Stimulated activated CD4-positive, alpha-beta T cell treated with anti-CD3 and anti-CD28 coated beads, Interleukin-4, amount 100 ng/mL, for 4 hours (primary cell): ENCODE results near the gene MRPL42.
"Not testable (repeated sequence)": the region's sequence is repeated elsewhere in the genome, so short reads cannot be mapped to it uniquely, and the experiment has no call there.

Experiments
- DNase-seq, 2 experiments: peaks; one replicate each; pipeline ENCODE4 v3.0.0-alpha.2; 2020

The MRPL42 gene

DNA sequence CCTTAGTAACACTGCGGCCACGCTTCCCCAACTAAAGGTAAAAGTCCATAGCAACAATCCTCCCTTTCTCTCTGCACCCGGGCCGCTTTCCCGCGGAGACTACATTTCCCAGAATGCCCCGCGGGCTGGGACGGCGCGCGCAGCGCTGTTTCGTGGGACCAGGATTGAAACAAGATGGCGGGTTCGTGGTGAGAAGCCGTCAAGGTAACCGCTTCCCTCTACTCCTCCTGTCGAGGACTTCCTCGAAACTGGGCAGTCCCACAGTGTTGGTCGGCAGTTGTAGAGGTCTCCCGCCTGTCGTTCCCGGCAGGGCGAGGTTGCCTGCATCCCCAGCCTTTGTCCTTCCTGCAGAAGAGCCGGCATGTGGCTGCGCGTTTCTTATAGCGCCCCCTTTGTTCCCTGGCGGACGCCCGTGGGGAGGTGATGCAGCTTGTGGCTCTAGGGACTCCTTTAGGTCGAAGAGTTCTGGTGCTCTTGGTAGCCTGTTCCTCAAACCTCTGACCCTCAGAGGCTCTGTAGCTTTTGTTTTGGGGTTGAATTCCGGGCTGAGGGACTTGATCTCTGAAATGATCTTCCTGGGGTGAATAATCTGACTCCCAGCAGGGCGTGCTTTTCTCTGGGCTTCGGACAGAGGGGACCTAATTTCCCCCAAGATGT is at the start of gene MRPL42:
Gene MRPL42 (plus strand): TSS at position 164 of the 657 bp plus-strand sequence. CDS start 1,772 bp downstream, outside the sequence.
- DNase-seq = peak; percentile 88 to 91

DNA sequence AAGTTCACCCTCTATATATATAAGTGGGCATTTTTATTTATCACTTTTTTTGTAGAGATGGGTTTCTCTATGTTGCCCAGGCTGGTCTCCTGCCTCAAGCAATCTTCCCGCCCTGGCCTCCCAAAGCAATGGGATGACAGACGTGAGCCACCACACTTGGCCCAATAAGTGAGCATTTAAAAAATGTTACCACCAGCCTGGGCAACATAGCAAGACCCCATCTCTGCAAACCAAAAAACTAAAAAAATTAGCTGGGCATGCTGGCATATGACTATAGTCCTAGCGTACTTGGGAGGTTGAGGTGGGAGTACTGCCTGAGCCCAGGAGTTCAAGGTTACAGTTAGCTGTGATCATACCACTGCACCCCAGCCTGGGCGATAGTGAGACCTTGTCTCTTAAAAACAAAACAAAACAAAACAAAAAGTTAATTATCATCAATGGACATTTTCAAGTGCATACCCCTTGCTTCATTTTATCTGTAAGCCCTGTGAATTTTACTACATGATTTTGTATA is 49.3 kb upstream of the MRPL42 start:
- DNase-seq = no peak

DNA sequence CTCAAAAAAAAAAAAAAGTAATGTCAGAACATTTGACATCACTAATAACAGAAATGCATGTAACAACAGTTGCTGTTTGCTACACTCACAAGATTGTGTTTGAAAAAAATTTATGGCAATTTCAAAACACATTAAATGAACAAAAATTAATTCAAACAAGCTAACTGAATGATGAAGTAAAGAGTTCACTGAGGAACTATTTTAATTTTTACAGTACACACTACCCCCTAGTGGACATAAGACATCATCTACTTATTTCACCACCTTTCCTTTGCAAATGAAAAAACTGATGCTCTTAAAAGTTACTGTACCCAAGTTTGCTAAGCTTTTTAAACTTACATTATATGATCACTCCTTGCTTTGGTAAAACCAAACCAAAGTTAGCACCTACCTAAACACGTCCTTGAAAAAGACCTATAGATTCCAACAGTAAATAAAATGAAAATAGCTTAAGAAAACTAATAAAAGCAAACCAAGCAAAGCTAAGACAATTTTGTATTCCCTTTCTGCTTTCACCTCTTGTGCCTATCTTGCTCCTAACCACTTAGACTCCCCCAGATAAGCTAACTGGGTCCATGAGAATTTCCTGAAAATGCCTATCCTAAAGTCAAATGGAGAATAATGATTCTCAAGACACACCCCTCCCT is 47.8 kb upstream of the MRPL42 start:
- DNase-seq = no peak

DNA sequence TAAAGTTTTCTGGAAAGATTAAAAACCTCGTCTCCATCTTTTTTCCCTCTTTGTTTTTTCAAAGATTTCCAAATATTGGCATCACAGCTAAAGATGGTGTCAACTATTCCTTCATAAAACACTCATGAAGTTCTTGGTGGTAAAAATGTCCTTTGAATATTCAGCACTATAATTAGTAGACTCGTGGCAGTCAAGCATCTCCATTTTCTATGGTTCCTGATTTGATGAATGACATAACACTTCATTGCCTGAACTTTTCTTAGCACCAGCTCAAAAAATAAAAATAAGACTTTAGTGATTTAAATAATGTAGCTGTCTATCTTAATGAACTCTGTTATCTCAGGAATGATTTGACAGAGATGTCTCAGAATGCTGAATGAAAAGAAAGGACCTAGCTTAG is 45.3 kb upstream of the MRPL42 start:
- no peak for DNase-seq

DNA sequence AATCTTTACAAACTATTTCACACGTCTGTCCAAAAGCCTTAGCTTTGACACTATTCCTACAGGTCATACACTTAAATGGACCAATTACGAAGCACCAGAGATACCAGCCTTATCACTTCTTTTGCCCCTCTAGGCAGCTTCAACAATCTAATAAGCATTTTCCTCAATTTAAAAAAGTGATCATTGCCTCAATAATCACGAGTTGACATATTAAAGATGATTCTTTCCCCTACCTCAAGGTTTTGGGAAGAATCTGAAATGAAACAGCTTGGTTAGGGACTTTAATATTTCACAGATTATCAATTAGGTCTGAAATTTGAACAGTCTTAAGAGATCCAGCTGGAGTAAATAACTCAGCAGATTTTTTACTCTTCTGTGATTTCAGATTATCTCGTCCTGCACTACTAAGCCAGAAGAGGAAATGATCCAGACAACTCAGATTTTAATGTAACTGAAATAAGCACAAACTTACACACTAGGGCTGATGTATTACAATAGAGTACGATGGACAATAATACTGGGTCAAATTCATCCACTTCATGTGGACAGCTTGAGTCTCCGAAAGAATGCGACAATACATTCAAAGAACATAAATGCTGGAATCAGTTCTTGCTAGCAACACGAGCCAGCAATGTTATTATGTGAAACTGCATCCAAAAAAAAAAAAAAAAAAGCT is 41.4 kb upstream of the MRPL42 start:
- no peak for DNase-seq

DNA sequence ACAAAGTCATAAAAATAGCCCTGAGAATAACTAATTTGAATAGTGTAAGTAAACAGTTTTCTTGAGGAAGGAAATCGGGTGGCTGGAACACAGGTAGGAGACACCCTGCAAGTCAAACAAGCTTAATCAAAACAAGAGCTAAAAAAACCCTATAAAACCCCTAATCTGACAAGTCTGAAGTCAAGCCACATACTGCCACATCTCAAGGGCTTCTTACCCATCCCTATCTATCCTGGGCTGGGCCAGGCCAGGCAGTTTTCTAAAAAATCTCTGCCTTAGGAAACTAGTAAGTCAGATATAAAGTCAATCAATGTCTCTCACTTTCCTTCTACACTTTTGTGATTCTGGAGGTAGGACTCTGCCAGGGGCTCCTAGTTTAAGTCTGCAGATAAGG is 40.9 kb upstream of the MRPL42 start:
- DNase-seq = no peak

DNA sequence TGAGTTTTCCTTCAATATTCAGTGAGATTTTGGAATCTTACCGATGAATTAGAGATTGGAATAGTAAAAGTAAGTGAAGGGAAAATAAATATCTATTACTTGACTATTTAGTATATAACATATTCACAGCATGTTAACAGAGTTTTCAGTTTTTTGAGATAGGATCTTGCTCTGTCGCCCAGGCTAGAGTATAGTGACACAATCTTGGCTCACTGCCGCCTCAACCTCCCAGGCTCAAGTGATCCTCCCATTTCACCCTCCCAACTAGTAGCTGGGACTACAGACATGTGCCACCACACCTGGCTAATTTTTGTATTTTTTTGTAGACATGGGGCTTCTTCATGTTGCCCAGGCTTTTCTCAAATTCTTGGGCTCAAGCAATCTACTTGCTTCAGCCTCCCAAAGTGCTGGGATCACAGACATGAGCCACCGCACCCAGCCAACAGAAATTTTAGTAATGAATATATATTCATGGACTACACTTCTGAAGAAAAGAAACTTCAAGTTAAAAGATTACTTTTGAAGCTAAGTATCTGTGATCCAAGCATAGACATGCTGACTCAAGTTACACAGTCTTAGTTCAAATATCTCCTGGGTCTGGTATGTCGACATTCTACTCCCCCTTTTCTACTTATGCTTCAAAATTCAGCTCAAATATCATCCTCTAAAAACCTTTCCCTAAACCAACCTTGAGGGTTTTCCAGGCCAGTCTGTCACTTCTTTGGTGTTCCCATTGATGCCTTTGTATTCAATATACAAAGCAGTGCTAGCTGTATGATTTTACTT is 39.3 kb upstream of the MRPL42 start:
- DNase-seq = no peak

DNA sequence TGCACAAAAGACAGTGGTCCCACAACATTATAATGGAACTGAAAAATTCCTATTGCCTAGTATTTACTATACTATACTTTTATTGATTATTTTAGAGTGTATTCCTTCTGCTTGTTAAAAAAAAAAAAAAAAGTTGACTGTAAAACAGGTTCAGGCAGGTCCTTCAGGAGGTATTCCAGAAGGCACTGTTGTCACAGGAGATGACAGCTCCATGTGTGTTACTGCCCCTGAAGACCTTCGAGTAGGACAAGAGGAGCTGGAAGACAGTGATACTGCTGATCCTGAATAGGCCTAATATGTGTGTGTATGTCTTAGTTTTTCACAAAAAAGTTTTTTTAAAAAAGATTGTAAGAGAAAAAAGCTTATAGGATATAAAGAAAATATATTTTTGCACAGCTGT is 37.9 kb upstream of the MRPL42 start:
- no peak for DNase-seq

DNA sequence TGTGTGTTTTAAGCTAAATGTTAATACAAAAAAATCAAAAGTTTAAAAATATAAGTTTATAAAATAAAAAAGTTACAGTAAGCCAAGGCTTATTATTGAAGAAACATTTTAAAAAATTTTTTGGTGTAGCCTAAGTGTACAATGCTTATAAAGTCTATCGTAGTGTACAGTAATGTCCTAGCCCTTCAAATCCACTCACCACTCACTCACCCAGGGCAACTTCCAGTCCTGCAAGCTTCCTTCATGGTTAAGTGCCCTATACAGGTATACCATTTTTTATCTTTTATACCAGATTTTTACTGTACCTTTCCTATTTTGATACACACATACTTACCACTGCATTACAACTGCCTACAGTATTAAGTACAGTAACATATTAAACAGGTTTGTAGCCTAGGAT is 37.5 kb upstream of the MRPL42 start:
- no peak for DNase-seq

DNA sequence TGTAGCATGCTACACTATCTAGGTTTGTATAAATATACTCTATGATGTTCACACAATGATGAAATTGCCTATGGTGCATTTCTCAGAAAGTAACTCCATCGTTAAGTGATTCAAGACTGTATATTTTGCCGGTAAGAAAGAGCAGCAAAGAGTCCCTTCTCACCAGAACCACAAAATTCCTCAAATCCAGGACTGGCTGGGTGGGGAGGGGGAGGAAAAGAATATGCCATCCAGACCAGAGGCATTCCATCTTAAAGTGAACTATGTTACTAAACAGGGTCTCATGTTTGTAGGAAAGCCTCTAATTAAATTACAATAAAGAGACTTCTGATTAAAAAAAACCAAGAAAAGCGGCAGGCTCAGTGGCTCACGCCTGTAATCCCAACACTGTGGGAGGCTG is 37.0 kb upstream of the MRPL42 start:
- DNase-seq = no peak

DNA sequence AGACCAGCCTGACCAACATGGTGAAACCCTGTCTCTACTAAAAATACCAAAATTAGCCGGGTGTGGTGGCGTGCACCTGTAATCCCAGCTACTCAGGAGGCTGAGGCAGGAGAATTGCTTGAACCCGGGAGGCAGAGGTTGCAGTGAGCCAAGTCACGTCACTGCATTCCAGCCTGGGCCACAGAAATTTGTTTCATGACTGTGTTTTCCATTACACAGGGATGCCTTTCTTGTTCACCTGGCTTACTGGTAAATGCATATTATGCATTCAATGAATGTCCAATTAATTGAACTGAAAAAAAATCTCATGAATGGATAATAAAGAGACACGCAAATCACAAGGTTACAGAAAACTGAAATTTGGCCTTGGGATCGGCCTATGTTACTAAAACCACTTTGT is 35.3 kb upstream of the MRPL42 start:
- not testable (repeated sequence) for DNase-seq

DNA sequence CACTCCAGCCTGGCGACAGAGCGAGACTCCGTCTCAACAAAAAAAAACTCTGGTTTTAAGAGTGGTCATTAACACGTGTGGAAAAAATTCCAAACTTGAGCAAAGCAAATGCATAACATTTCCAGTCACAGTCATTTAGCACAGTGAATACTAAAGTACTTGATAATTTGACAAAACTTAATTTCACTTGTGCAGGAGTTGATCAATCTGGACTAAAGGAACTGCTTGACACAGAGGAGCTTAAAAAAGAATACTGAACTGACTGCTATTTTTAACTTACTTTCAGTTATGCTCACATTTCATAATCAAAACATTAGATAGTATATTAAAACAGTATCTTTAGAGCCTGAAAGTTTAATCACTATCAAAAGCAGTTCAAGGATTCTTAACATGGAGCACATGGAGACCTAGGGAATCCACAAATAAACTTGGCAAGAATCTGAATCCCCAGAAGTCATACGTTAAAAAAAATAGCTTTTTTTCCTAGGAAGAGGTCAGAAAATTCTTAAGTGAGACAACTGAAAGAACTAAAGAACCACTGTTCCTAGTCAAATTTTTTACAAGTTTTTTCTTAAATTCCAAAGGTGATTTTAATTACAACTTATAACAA is 33.0 kb upstream of the MRPL42 start:
- DNase-seq = no peak

DNA sequence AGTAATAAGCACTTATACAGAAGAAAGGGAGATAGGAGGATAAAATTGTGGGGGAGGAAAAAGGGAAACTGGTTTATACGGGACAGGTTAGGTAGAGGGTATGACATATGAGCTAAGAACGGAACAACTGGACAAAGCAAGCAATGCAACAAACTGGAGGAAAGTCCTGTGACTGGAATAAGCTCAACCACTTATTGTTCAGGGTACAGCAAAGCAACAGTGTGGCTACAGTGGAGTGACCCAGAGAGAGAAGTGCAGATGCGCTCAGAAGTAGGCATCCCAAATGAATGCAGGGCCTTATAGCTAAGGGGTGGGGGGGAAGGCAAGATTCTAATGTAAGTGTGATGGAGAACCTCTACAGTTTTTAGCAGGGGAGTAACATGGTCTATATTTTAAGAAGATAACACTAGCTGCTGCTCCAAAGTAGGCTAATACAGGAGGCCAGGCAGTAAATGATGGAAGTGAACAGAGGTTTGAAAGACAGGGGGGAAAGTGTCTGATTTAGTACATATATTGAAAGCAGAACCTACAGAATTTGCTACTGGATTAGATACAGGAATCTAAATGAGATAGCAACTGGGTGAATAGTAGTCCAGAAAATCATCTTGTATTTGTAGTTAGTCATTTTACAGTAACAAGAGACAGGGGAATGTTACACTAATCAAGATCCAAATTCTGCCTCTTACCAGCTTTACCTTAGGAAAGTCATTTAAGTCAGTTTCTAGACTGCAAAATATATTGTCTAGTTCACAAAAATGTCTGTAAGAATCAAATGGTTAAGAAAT is 28.9 kb upstream of the MRPL42 start:
- DNase-seq = no peak

DNA sequence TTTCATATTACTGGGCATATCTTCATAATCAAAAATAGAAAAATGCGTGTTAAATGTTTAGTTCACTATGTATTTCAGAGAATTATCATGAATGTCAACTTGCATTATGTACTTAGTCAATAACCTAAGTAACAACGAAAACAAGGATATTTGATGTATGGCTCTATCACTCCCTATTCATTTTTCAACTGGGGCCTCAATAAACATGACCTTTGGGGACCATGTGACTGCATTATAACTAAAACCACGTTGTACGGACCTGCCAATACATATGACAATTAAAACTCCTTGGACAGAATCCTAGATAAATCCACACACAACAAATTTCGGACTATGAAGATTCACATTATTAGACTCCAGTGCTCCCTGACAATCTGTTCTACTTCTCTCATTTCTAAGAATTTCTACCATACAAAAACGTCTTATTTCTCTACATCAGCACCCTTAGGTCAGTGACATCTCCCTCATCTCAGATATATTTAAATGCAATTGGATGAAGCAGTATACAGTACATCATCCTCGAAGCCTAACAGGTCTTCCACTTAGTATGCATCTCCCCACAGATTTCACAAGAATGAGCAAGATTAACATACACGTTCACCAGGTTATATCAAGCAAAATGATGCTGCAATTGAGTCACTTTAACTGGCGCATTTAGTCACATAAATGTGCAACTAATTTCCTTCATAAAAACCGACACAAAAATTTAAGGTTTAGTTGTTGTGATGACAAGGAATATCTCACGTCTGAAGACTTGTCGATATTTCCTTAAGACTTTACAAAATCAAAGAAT is 27.1 kb upstream of the MRPL42 start:
- no peak for DNase-seq

DNA sequence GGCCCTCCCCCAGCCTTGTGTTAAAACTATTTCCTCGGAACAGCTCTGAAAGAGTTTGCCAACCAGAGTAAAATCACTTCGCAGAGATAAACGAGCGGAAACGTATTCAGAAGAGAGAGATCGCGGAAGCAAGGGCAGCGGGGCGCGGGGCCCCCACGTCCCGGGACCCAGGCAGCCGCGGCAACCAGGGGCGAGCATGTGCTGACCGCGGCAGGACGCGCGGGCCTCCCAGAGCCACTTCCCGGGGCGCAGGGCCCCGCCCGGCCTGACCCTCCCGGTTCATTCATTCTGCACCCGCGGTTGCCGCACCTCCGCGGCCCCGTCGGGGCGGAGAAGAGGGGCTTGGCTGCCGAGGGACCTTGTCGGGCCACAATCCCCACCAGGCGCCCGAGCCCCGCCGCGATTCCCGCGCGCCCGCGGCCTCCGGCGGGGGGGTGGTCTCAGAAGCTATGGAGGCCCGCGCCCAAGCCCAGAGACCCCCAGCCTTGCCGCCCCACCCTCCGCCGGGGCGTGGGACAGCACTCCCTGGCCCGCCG is 26.2 kb upstream of the MRPL42 start:
- peak; percentile 22 to 23 for DNase-seq

DNA sequence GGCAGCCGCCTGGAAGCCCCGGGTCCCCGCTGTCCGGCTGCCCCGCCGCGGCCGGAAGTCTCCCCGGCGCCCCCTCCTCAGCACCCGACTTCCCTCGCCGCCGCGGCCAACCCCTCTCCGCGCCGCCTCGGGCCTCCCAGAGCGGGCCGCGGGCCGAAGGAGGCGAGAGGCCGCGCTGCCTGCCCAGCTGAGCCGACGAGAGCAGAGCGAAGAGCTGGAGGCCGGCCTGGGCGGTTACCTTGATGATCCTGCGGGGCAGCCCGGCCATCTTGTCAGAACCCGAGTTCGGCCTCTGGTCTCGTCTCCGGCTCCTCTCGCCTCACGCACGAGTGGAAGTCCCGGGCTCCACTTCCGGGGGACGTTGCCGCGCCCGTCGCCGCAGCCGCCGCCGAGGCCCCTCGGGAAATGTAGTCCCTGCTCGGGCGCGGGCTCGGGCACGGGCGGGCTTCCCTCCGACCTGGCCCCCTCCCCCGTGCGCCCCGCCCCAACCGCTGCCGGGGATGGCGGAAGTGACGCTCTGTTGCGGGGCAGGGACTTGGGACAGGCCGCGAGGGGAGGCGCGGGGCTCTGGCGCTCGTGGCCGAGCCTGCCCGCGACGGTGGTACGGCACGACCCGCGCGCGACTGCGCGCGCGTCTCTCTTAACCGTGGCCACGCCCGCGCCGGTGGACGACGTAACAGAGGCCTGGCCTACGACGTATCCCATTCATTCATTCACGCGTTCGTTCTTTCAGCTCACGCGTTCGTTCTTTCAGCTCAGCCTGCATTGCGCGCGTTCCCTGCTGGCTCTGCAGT is 25.5 kb upstream of the MRPL42 start, which contains the start of gene UBE2N:
Gene UBE2N (minus strand): TSS at position 331 of the 794 bp plus-strand sequence. CDS start 63 bp downstream, at position 268.
- DNase-seq = peak; percentile 97

DNA sequence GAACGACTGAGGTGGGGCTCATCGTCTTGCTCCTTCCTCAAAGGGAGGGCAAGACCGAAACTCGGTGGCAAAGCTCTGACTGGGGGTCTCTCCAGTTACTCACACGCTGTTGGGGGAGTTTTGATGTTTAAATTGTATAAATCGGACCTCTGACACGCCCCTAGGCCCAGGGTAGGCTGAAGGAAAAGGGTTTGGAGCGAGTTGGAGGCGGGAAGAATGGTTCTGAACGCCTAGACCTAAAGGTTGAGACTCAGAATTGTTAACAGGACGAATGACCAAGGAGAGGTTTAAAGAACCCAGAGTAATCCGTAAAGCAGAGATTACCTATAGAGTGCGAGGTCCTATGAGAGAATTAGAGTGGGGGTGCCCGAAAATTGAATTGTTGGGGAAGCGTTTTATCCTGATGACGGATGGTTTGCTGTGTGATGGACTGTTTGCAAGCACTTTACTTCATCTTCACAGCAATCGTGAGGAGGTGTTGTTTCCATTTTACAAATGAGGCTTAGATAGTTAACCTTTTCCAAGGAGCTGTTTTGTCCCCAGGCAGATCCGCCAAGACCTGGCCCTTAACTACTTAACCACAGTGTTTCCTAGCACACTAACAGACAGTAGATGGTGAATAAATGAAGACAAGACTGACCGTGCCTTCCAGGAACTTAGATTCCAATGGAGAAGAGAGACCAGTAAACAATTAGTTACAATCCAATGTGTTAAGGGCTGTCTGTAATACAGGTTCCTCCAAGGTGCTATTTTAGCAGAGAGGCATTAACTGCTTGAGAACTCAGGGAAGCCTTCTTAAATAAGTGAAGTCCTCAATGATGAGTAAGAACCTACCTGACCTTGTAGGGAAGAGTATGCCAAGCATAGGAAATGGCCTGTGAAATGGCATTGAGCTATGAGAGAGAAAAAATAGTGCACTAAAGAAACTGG is 24.6 kb upstream of the MRPL42 start:
- no peak for DNase-seq

DNA sequence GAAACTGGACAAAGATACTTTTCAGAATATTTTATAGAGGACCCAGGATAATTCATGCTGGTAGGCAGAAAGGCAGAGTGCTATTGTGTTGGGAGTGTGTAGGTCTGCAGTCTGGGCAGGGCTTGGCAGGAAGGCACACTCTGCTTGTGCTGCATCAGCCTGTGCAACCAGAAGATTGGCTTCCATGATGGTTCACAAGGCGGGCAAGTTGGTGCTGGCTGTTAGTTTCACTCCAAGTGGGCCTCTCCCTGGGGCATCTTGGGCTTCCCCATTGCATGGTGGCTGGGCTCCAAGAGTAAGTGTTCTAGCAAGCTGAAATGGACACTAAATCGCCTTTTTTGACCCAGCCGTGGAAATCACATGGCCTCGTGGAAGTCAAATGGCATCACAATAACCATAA is 23.7 kb upstream of the MRPL42 start:
- no peak for DNase-seq
